ENCODE data around the gene KEL.

DNA sequence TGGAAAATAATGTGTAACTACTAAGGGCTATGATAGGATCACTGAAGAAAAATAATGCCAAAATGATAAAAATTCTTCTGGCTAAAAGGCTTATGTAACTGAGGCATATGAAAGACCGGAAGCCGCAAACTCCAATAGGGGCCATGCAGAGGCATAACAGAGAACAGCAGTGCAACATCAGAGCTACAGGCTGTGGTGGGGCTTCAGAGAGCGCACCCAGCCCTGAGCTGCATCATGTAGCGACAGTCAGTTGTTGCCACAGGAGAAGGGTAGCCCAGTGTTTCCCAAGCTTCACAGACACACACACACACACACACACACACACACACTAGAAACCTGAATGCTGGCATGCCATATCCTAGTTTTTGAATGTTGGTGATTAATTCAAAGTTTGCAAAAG lies 13.6 kb downstream of the KEL start:
- TF ChIP-seq, protein P1, sequence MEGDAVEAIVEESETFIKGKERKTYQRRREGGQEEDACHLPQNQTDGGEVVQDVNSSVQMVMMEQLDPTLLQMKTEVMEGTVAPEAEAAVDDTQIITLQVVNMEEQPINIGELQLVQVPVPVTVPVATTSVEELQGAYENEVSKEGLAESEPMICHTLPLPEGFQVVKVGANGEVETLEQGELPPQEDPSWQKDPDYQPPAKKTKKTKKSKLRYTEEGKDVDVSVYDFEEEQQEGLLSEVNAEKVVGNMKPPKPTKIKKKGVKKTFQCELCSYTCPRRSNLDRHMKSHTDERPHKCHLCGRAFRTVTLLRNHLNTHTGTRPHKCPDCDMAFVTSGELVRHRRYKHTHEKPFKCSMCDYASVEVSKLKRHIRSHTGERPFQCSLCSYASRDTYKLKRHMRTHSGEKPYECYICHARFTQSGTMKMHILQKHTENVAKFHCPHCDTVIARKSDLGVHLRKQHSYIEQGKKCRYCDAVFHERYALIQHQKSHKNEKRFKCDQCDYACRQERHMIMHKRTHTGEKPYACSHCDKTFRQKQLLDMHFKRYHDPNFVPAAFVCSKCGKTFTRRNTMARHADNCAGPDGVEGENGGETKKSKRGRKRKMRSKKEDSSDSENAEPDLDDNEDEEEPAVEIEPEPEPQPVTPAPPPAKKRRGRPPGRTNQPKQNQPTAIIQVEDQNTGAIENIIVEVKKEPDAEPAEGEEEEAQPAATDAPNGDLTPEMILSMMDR (IDR thresholded peaks at IDR 0.05; ENCODE audit: low read depth, low read length, missing input control) = no peak
- TF ChIP-seq GABPA (IDR thresholded peaks at IDR 0.05 in 1 of 2, conservative IDR thresholded peaks at IDR 0.05 in 1 of 2) = no peak
- TF ChIP-seq, protein P2, sequence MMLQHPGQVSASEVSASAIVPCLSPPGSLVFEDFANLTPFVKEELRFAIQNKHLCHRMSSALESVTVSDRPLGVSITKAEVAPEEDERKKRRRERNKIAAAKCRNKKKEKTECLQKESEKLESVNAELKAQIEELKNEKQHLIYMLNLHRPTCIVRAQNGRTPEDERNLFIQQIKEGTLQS (IDR thresholded peaks at IDR 0.05) = no peak
- TF ChIP-seq, protein P3, sequence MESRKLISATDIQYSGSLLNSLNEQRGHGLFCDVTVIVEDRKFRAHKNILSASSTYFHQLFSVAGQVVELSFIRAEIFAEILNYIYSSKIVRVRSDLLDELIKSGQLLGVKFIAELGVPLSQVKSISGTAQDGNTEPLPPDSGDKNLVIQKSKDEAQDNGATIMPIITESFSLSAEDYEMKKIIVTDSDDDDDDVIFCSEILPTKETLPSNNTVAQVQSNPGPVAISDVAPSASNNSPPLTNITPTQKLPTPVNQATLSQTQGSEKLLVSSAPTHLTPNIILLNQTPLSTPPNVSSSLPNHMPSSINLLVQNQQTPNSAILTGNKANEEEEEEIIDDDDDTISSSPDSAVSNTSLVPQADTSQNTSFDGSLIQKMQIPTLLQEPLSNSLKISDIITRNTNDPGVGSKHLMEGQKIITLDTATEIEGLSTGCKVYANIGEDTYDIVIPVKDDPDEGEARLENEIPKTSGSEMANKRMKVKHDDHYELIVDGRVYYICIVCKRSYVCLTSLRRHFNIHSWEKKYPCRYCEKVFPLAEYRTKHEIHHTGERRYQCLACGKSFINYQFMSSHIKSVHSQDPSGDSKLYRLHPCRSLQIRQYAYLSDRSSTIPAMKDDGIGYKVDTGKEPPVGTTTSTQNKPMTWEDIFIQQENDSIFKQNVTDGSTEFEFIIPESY (IDR thresholded peaks at IDR 0.05) = no peak
- TF ChIP-seq, protein P4, sequence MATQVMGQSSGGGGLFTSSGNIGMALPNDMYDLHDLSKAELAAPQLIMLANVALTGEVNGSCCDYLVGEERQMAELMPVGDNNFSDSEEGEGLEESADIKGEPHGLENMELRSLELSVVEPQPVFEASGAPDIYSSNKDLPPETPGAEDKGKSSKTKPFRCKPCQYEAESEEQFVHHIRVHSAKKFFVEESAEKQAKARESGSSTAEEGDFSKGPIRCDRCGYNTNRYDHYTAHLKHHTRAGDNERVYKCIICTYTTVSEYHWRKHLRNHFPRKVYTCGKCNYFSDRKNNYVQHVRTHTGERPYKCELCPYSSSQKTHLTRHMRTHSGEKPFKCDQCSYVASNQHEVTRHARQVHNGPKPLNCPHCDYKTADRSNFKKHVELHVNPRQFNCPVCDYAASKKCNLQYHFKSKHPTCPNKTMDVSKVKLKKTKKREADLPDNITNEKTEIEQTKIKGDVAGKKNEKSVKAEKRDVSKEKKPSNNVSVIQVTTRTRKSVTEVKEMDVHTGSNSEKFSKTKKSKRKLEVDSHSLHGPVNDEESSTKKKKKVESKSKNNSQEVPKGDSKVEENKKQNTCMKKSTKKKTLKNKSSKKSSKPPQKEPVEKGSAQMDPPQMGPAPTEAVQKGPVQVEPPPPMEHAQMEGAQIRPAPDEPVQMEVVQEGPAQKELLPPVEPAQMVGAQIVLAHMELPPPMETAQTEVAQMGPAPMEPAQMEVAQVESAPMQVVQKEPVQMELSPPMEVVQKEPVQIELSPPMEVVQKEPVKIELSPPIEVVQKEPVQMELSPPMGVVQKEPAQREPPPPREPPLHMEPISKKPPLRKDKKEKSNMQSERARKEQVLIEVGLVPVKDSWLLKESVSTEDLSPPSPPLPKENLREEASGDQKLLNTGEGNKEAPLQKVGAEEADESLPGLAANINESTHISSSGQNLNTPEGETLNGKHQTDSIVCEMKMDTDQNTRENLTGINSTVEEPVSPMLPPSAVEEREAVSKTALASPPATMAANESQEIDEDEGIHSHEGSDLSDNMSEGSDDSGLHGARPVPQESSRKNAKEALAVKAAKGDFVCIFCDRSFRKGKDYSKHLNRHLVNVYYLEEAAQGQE (IDR thresholded peaks at IDR 0.05) = no peak
- no peak for TF ChIP-seq SP1 (IDR thresholded peaks at IDR 0.05)
- TF ChIP-seq, protein P5, sequence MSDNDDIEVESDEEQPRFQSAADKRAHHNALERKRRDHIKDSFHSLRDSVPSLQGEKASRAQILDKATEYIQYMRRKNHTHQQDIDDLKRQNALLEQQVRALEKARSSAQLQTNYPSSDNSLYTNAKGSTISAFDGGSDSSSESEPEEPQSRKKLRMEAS (IDR thresholded peaks at IDR 0.05) = no peak
- no peak for TF ChIP-seq JUND (IDR thresholded peaks at IDR 0.05)

All from liver (tissue), 3 donors.